Activated CD8-positive, alpha-beta memory T cell treated with anti-CD3 and anti-CD28 coated beads for 36 hours (primary cell): ENCODE data around the gene CCDC152. TPM values are rescaled to one million over a fixed set of nuclear protein-coding genes. Genes with fewer than 3 reads are reported as not detected.
"Not testable (repeated sequence)": the region's sequence is repeated elsewhere in the genome, so short reads cannot be mapped to it uniquely, and the experiment has no call there.

ENCODE experiments used
- CTCF ChIA-PET: fragments of 350-600 bp; sonication (Branson Sonifier 250); formaldehyde crosslinking; loops from one replicate; lab custom pipeline; 2021; ENCODE audit warnings: antibody characterized with exemption; lab: Charles Lee
- POLR2A ChIA-PET: fragments of 350-600 bp; sonication (Branson Sonifier 250); formaldehyde crosslinking; loops from one replicate; lab custom pipeline; 2021; ENCODE audit warnings: antibody characterized with exemption; lab: Charles Lee
- total RNA-seq, 2 experiments: library from RNA; stranded (reverse); gene quantifications; one replicate each; pipeline ENCODE4 v1.2.3, GENCODE V29; 2021

The CCDC152 gene
- total RNA-seq, 2 experiments from 2014 or later = 13.4 to 13.9 TPM

DNA sequence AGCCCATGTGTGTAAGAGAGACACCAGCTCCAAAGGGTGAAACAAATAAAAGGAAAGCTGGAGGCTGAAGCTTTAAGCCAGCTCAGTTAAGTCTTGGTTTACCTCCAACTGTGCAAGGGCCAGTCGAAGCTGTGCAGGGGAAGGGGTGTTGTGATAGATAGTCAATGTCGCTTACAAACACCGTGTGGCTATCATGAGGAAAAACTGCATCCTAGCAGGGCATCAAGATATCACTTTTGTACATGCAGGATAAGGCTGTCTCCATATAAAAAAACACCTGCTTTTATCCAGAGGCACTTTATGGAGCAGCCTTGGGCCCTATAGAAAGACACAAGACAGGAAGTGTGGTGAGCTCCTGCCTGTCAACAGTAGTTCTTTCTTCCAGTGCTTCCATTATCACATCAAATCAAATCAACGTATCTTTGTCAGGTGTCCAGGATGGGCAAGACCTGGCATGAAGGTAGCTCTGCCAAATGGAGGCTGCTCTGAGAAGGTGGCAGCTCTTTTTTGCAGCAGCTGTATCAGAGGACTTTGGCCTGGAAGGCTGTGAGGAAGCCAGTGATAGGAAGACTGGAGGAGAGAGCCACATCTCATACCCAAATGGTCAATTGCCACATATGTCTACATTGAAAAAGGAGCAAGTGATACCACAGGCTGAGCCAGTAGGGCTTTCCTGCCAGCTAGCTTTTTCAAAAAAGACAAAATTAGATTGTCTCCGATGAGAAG lies 84.4 kb downstream of the CCDC152 start:
- POLR2A ChIA-PET = no interaction called here
- CTCF ChIA-PET = no interaction called here

GRCh38 chr5:42842921-42843641 lies 86.5 kb downstream of the CCDC152 start:
- ChIA-PET POLR2A (no interaction called here), CTCF (no interaction called here)

- ChIA-PET CTCF (no interaction called here), POLR2A (no interaction called here)
Measured at GRCh38 chr5:42843675-42844292, 87.2 kb downstream of the CCDC152 start.

- POLR2A ChIA-PET, CTCF ChIA-PET: not testable (repeated sequence)
Measured at GRCh38 chr5:42844408-42844807, 87.8 kb downstream of the CCDC152 start.

DNA sequence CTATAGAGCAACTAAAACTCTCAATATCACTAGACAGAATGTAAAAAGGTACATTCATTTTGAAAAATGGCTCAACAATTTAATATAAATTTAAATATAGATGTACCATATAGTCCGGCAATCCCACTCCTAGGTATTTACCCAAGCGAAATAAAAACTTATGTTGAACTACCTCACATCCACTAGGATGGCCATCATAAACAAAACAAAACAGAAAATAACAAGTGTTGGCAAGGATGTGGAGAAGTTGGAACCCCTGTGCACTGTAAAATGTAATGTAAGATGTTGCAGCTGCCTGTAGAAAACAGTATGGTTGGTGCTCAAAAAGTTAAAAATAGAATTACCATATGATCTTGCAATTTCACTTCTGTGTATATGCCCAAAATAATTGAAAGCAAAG lies 91.9 kb downstream of the CCDC152 start:
- ChIA-PET POLR2A (no interaction called here), CTCF (no interaction called here)

DNA sequence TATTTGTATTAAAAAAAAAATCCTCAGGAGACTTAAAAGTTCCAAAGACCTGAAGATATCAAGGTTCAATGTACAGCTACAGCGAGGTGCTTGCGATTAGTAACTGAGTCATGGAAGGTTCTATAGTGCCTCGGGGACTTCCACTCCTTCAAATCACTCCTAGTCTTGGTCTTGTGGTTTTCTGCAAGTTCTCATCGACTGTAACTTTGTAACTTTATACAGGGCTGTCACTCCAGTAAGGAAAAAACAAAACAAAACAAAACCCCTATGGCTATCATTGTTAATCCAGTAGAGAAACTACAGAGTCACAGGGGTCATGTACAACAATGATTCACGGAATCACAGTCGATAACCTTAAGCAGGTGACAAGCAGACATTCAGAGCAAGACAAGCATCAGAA lies 94.9 kb downstream of the CCDC152 start:
- ChIA-PET POLR2A (no interaction called here), CTCF (no interaction called here)

Other genes with a start within 250 kb of the CCDC152 start
- gene SELENOP, start 55.1 kb downstream of the CCDC152 start, total RNA-seq = not detected